Stomach (tissue), 4 donors: ENCODE data around the gene AKR1B1.

Experiments used
- POLR2A ChIP-seq, 4 donors: fragments of 450-650 bp; IDR thresholded peaks; one replicate each; pipeline ENCODE4 v1.6.1; 2016; ENCODE audit warnings: antibody characterized with exemption in 4 of 4, control low read depth in 2 of 4, mild to moderate bottlenecking in 1 of 4, moderate library complexity in 1 of 4
- POLR2AphosphoS5 ChIP-seq, 3 donors: sonication (generic); formaldehyde crosslinking; IDR thresholded peaks; one replicate each; pipeline ENCODE4 v1.6.1; 2016; ENCODE audit warnings: antibody characterized with exemption in 3 of 3

DNA sequence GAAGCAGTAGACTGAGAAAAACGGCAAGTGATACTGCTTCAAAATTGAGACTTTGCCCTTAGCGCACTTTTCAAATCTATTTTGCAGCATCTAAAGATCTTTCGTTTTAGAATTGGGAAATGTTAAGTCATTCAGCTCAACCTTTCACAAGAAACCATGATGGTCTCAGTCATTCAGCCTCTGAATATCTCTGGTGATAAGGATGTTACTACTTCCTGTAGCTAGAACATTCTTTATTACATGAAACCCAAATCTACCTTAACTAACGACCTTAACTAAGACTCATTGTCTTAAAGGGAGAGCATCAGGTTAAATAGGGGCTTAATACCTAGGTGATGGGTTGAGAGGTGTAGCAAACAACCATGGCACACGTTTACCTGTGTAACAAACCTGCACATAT lies 42.1 kb upstream of the AKR1B1 start:
- TF ChIP-seq POLR2A (IDR thresholded peaks at IDR 0.05) (no peak), POLR2AphosphoS5 (IDR thresholded peaks at IDR 0.05) (no peak)
